Stimulated activated CD4-positive, alpha-beta T cell treated with anti-CD3 and anti-CD28 coated beads, Interleukin-15, amount 100 ng/mL, for 24 hours (primary cell): ENCODE data around the gene STAP1.
"Not testable (repeated sequence)": the region's sequence is repeated elsewhere in the genome, so short reads cannot be mapped to it uniquely, and the experiment has no call there.

Source experiments
- DNase-seq: peaks from one replicate; pipeline ENCODE4 v3.0.0-alpha.2; 2020

STAP1 gene

DNA sequence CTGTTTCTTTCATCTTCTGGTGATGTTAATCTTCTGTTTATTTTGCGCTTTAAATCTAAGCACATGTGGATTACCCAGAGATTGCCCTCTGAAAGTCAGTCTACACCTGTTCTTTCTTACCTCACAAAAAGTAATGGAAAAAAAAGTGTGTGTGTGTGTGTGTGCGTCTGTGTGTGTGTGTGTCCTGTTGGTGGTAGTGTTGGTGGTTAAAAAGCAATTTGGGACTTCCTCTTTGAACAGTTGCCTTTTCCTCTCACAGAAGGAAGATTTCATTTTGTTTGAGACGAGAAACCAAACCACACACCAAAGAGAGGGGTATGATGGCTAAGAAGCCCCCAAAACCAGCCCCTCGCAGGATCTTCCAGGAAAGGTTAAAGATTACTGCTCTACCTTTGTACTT is at the start of gene STAP1:
Gene STAP1 (plus strand): TSS at position 235 of the 400 bp plus-strand sequence. CDS start 83 bp downstream, at position 318.
- DNase-seq, result peak; percentile 14

GRCh38 chr4:67512501-67512900 is 46.0 kb upstream of the STAP1 start:
- no peak for DNase-seq

- DNase-seq, result no peak
These were observed 38.4 kb upstream of the STAP1 start for GRCh38 chr4:67520141-67520540.

DNA sequence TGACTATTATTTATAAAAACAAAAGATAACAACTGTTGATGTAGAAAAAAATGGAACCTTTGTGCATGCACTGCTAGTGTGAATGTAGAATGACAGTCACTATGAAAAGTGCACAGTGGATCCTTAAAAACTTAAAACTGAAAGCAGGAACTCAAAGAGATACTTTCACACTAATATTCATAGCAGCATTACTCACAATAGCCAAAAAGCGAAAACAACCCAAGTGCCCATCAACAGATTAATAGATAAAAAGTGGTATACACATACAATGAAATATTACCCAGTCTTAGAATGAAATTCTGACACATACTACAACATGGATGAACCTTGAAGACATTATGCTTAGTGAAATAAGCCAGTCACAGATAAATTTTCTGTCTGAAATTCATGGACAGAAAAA is 37.0 kb upstream of the STAP1 start:
- DNase-seq, result no peak

- DNase-seq, result no peak
These were observed 36.3 kb upstream of the STAP1 start for GRCh38 chr4:67522230-67522629.

DNA sequence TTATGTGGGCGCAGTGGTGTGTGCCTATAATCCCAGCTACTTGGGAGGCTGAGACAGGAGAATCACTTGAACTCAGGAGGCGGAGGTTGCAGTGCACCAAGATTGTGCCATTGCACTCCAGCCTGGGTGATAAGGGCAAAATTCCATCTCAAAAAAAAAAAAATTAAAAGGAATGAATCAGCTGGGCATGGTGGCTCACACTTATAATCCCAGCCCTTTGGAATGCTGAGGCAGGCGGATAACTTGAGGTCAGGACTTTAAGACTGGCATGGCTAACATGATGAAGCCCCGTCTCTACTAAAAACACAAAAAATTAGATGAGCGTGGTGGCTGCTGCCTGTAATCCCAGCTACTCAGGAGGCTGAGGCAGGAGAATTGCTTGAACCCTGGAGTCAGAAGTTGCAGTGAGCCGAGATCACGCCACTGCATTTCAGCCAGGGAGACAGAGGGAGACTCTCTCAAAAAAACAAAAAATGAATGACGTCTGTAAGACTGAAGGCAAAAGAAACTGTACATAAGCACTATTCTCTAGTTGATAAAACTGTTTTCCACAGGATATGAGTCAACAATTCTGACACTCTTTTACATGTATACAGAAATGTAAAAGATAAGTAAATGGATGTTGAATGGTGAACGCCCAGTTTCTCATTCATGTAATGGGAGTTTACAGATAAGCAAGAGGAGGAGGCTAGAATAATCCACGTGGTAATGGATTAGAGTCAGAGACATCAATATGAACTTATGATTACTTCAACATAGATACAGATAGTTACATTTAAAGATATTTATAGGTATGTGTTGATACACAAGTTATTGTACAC is 35.5 kb upstream of the STAP1 start:
- DNase-seq, result peak; percentile 10

DNA sequence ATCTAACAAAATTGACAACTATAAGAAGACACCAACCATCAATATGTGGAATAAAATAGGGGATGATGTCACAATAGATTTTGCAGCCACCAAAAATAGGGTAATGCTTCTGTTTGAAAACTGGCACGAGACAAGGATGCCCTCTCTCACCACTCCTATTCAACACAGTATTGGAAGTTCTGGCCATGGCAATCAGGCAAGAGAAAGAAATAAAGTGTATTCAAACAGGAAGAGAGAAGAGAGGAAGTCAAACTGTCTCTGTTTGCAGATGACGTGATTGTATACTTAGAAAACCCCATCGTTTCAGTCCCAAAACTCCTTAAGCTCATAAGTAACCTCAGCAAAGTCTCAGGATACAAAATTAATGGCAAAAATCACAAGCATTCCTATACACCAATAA is 34.4 kb upstream of the STAP1 start:
- not testable (repeated sequence) for DNase-seq

GRCh38 chr4:67531379-67531962 is 27.1 kb upstream of the STAP1 start:
- no peak for DNase-seq

GRCh38 chr4:67532397-67532796 is 26.1 kb upstream of the STAP1 start:
- DNase-seq, result not testable (repeated sequence)

DNA sequence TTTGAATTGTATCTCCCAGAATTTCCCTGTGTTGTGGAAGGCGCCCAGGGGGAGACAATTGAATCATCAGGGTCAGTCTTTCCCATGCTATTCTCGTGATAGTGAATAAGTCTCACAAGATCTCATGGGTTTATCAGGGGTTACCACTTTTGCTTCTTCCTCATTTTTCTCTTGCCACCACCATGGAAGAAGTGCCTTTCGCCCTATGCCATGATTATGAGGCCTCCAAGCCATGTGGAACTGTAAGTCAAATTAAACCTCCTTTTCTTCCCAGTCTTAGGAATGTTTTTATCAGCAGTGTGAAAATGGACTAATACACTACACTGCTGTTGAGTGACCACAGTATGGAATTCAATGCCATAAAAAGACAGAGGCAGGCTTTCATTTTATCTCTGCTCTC is 25.4 kb upstream of the STAP1 start:
- DNase-seq, result no peak

DNA sequence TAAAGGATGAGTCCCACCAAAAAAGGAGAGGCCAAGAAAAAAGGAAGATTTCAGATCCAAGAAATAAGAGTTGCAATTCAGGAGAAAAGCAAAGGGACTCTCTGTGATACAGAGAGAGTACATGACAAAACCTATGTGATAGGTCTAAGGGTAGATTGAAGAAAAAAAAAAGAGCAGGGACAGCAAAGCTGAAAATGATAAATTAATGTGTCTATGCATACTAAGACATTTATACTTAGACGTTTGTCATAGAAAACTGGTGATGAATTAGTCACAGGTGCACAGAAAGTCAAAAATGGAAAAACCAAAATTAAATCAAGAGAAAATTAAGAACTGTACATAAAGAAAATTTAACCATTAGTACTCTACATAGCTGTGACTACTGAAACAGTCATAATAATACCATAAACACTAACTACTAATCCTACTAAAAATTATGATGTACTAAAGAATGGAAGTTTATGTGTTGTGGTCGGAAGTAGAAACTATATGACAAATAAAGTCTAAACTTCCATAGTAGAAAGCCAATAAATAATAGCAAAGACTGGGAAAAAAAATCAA is 23.2 kb upstream of the STAP1 start:
- no peak for DNase-seq

GRCh38 chr4:67539830-67540229 is 18.7 kb upstream of the STAP1 start:
- no peak for DNase-seq

- no peak for DNase-seq
These were observed 16.5 kb upstream of the STAP1 start for GRCh38 chr4:67542076-67542475.

DNA sequence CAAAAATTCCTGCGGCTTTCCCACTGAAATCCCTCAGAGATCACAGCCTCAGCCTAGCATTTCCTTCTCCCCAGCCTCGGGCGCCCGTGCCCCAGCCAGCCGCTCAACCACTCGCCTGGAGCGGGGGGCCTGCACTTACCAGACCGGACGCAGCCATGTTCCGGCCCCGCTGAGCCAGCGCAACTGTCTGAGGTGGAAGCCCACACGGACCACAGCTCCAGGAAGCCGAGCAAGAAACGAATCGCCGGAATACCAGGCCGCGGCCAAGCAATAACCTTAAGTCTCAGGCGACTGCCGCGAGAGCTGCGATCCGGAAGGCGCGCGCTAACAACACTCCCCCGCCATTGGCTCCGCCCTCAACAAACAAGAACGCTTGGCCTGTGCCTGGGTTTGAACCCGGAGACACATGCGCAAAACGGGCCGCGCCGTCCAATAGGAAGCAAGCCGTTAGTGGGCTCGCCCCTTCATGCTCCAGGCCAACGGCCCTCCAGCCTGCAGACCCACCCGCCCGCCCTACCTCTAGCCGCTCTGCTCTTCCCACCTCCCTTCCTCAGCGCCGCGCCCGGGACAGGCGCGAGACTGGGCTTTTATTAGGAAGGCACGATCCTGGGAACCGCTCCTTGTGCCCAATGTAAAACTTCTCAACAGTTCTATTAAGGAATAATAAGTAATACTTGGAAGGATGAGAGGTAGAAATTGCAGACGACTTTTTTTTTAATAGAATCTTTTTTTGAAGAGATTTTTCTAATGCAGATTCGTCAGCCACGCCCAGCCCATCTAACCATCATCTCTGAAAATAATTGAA is 13.1 kb upstream of the STAP1 start, which contains the start of gene CENPC:
Gene CENPC (minus strand): TSS at position 305 of the 805 bp plus-strand sequence. CDS start 148 bp downstream, at position 157.
- DNase-seq, result peak; percentile 97

DNA sequence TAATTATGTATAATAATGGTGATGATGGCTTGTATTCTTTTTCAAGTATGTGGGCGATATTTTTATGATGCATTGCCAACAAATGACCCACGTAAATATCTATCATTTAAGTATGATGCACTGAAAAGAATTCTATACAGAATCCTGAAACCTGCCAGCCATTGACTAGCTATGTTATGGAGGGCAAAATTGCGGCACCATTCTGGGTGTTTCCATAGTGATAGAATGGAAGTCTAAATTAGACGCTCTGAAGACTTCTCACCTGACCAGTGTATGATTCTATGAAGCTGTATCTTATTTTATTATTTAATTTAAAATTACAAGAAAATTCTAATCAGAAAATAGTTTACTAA is 12.5 kb upstream of the STAP1 start:
- no peak for DNase-seq

DNA sequence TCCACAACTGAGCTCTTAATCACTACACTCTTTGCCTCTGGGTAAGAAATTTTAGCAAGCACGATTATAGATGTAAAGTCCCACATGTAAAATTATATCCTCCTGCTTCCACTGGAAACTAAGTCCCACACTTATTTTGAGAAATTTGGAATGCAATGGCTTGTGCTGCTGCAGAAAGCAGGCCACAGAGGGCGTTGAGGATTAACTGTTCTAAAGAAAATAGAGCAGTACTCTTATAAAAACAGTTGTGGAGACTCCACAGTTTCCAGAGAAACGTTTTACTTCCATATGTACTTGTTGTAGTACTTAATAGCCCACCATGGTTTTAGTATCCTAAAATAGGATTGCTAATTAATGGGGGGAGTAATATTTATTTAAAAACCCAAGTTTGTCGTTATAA is 11.6 kb upstream of the STAP1 start:
- no peak for DNase-seq

DNA sequence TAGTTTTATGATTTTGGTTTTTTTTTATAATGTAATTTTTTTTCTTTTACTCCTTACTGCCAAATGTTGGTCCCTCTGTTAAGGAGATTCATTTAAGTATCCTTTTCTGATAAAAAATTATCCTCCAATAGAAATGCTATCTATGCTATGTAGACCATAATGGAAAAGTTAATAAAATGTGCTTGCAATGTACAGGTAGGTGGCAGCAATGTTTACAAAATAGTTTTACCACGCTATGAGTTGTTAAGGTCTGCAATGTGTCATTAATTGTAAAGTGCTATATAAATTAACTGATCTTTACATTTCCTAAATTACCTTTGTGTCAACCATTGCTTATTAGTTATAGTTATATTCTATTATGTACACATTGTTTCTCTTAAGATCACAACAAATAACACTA is 9.4 kb upstream of the STAP1 start:
- DNase-seq, result no peak

- no peak for DNase-seq
These were observed 8.1 kb upstream of the STAP1 start for GRCh38 chr4:67550451-67550850.

DNA sequence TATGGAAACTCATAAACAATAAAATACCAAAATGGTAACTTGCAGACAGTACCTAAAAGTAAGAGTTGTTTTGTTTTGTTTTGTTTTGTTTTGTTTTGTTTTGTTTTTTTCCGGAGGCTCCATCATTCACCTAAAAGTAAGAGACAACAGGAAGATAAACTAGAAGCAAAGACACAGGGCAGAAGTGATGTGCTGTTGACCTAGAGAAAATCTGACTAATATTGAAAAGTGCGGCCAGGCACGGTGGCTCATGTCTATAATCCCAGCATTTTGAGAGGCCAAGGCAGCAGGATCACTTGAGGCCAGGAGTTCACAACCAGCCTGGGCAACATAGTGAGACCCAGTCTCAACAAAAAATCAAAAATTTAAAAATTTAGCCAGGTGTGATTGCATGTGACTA is 7.7 kb upstream of the STAP1 start:
- no peak for DNase-seq

DNA sequence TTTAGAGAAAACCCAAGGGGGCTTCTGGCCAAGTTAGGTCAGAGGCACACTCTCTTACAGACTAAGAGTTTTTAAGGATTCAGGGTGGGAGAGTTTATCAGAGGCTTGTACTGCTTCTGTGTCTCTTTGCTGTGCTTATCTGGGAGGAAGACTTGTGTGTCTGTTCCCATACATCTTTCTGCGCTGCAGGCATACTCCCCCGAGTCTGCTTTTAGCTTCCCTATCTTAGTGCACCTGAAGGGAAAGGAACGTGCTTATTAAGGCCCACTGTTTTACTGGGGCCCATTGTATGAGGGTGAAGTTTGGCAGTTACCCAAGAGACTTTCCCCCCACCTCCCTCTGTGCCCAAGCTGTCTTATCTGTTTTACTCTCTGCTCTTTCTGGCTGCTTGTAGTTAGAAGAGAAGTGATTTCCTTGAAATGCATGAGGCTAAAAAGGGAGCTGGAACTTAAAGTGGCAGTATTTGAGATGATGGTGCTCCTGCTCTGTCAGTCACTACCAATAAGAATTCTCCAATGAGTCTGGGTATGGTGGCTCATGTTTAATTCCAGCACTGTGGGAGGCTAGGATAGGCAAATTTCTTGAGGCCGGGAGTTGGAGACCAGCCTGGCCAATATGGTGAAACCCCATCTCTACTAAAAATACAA is 6.3 kb upstream of the STAP1 start:
- DNase-seq, result not testable (repeated sequence)

- no peak for DNase-seq
These were observed 4.4 kb upstream of the STAP1 start for GRCh38 chr4:67554096-67554495.

DNA sequence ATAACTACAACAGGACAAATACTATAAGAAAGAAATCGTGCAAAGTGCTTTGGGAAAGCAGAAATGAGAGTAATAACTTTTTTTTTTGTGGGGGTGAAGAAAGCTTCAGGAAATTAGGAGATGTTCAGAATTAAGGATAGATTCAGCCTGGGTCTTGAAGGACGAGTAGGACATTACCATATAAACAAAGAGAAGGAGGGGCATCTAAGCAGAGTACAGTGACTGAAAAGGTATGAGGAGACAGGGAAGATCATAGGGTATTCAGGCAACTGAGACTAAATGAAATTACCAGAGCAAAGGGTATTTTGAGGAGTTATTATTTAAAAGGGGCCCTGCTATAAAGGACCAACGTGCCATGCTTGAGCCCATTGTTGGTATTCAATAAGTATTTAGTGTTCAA is 3.1 kb upstream of the STAP1 start:
- no peak for DNase-seq

GRCh38 chr4:67556436-67556835 is 2.1 kb upstream of the STAP1 start:
- no peak for DNase-seq
